Spleen (tissue), 7 donors: ENCODE results near the gene COL5A1.

ENCODE experiments used
- POLR2AphosphoS5 ChIP-seq, 3 donors: sonication (generic); formaldehyde crosslinking; IDR thresholded peaks; one replicate each; pipeline ENCODE4 v1.5.1; 2017; ENCODE audit warnings: antibody characterized with exemption in 3 of 3
- TF ChIP-seq, protein P1 (sequence below), 11 experiments: fragments of 200-600 bp in 7 of 11; fragments of 450-650 bp in 4 of 11; sonication (generic) in 4 of 11; IDR thresholded peaks in 8 of 11; conservative IDR thresholded peaks in 3 of 11; 1 replicate in 7 of 11; 2 replicates in 4 of 11; pipeline versions ENCODE4 v1.4.0 to v1.8.0; 2016 to 2021; ENCODE audit warnings: antibody characterized with exemption in 11 of 11, inconsistent platforms in 4 of 11, mild to moderate bottlenecking in 1 of 11
- donor health status: DM: no; HTN: no; CAD: no; lungs with moderate emphysema.
- donor health status: DM: no; HTN: no; CAD: no.
- donor health status: DM: no; HTN: no; CAD: no.

GRCh38 chr9:134624621-134625181 is 16.9 kb upstream of the COL5A1 start:
- TF ChIP-seq, protein P1, sequence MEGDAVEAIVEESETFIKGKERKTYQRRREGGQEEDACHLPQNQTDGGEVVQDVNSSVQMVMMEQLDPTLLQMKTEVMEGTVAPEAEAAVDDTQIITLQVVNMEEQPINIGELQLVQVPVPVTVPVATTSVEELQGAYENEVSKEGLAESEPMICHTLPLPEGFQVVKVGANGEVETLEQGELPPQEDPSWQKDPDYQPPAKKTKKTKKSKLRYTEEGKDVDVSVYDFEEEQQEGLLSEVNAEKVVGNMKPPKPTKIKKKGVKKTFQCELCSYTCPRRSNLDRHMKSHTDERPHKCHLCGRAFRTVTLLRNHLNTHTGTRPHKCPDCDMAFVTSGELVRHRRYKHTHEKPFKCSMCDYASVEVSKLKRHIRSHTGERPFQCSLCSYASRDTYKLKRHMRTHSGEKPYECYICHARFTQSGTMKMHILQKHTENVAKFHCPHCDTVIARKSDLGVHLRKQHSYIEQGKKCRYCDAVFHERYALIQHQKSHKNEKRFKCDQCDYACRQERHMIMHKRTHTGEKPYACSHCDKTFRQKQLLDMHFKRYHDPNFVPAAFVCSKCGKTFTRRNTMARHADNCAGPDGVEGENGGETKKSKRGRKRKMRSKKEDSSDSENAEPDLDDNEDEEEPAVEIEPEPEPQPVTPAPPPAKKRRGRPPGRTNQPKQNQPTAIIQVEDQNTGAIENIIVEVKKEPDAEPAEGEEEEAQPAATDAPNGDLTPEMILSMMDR (IDR thresholded peaks at IDR 0.05 in 8 of 11, conservative IDR thresholded peaks at IDR 0.05 in 3 of 11) = no peak
- no peak for TF ChIP-seq POLR2AphosphoS5 (IDR thresholded peaks at IDR 0.05)
